ENCODE results near the gene STPG3. TPM values are rescaled to one million over a fixed set of nuclear protein-coding genes. Genes with fewer than 3 reads are reported as not detected.

Gene STPG3
- total RNA-seq, 1 donor from 2014 or later = 0.31 TPM

DNA sequence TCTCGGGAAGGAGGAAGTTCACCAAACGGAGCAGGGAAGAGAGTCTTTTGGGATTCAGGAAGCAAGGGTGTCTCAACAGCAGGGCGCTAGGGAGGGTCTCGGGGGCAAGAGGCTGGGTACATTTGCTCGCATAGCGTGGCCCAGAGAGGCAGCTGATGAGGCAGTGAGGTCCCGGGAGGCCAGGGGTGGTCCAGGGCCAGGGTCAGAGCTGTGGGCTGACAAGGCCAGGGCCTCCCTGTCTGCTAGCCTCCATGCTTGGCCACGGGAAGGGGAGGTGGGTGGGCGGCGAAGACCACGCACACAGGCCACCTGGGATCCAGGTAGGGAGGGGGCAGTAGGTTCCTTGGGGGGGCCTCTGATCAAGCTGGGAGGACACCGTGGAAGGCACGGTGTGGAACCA, 39.6 kb upstream of the STPG3 start:
- TF ChIP-seq, protein P1, sequence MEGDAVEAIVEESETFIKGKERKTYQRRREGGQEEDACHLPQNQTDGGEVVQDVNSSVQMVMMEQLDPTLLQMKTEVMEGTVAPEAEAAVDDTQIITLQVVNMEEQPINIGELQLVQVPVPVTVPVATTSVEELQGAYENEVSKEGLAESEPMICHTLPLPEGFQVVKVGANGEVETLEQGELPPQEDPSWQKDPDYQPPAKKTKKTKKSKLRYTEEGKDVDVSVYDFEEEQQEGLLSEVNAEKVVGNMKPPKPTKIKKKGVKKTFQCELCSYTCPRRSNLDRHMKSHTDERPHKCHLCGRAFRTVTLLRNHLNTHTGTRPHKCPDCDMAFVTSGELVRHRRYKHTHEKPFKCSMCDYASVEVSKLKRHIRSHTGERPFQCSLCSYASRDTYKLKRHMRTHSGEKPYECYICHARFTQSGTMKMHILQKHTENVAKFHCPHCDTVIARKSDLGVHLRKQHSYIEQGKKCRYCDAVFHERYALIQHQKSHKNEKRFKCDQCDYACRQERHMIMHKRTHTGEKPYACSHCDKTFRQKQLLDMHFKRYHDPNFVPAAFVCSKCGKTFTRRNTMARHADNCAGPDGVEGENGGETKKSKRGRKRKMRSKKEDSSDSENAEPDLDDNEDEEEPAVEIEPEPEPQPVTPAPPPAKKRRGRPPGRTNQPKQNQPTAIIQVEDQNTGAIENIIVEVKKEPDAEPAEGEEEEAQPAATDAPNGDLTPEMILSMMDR (conservative IDR thresholded peaks at IDR 0.05) = no peak
- no peak for DNase-seq (ENCODE audit: extremely low spot score, unreplicated experiment)
- Mint-ChIP-seq H3K4me1 (ENCODE audit: unreplicated experiment) (peaks cover 7% of the 10 kb centered on the region), H3K36me3 (peaks cover 6% of the 10 kb centered on the region), H3K4me3 (no peak overlapping the region), H3K27me3 (no peaks in the 10 kb centered on the region), H3K27ac (no peak overlapping the region), H3K9me3 (no peaks in the 10 kb centered on the region)

DNA sequence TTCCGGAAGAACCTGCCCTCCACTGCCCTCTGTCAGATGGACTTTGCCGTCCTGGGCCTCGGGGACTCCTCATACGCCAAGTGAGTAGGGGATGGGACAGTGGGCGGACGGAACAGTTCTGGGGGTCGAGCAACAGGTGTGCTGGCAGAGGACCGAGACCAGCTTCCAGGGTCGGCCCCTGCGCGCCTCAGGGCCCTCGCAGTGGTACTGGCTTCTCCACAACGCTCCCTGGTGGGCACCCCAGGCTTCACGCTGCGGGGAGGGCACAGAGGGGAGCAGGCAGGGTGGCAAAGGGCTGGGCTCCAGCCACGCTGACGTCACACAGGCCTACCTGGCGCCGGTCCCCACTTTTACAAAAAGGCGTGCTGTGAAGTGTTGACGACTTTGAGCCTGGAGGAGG, 38.6 kb upstream of the STPG3 start:
- Mint-ChIP-seq H3K27me3 (no peaks in the 10 kb centered on the region), H3K36me3 (peaks cover 2% of the 10 kb centered on the region), H3K9me3 (no peaks in the 10 kb centered on the region), H3K4me3 (no peak overlapping the region), H3K27ac (no peak overlapping the region), H3K4me1 (ENCODE audit: unreplicated experiment) (peaks cover 4% of the 10 kb centered on the region)
- no peak for DNase-seq (ENCODE audit: extremely low spot score, unreplicated experiment)
- TF ChIP-seq, protein P1 (conservative IDR thresholded peaks at IDR 0.05) = no peak

DNA sequence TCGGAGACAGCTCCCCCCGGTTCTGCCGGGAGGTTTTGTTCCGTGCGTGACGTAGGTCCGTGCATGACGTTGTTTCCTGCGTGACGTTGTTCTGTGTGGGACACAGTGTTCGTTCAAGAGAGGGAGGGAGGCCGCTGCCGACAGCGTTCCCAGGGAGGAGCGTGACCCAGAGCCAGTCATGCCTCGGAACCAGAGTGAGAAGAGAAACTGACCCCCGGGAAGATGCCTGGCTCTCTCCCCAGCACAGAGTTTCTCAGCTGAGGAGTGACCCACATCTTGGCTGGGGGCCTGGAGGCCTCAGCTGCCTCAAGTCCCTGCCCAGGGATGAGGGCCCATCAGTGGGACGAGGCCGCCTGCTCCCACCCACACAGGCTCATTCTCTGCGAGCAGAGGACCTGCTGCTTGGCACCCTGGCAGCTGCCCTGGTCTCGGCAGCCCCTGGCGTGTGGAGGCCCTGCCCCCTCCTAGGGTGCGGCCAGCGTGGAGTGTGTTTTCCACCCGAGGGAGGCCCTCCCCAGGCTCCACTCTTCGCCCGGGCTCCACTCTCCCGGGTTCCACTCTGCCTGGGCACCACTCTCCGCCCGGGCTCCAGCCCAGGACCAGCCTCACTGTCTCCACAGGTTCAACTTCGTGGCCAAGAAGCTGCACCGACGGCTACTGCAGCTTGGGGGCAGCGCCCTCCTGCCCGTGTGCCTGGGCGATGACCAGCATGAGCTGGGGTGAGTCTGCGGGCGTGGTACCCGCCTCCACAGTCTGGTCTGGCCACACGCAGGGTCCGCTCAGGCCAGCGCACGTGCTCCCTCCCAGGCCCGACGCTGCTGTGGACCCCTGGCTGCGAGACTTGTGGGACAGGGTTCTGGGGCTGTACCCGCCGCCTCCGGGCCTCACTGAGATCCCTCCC, 37.7 kb upstream of the STPG3 start:
- Mint-ChIP-seq H3K4me1 (ENCODE audit: unreplicated experiment) (peaks cover 3% of the 10 kb centered on the region), H3K9me3 (no peaks in the 10 kb centered on the region), H3K27ac (no peak overlapping the region), H3K4me3 (no peak overlapping the region), H3K27me3 (no peaks in the 10 kb centered on the region), H3K36me3 (no peaks in the 10 kb centered on the region)
- TF ChIP-seq, protein P1 (conservative IDR thresholded peaks at IDR 0.05) = no peak
- DNase-seq (ENCODE audit: extremely low spot score, unreplicated experiment) = no peak

GRCh38 chr9:137214620-137215019, 36.5 kb upstream of the STPG3 start:
- Mint-ChIP-seq H3K4me1 (ENCODE audit: unreplicated experiment) (peaks cover 3% of the 10 kb centered on the region), H3K36me3 (no peaks in the 10 kb centered on the region), H3K27ac (no peak overlapping the region), H3K27me3 (no peaks in the 10 kb centered on the region), H3K9me3 (no peaks in the 10 kb centered on the region), H3K4me3 (no peak overlapping the region)
- no peak for DNase-seq (ENCODE audit: extremely low spot score, unreplicated experiment)
- TF ChIP-seq, protein P1 (conservative IDR thresholded peaks at IDR 0.05) = no peak

DNA sequence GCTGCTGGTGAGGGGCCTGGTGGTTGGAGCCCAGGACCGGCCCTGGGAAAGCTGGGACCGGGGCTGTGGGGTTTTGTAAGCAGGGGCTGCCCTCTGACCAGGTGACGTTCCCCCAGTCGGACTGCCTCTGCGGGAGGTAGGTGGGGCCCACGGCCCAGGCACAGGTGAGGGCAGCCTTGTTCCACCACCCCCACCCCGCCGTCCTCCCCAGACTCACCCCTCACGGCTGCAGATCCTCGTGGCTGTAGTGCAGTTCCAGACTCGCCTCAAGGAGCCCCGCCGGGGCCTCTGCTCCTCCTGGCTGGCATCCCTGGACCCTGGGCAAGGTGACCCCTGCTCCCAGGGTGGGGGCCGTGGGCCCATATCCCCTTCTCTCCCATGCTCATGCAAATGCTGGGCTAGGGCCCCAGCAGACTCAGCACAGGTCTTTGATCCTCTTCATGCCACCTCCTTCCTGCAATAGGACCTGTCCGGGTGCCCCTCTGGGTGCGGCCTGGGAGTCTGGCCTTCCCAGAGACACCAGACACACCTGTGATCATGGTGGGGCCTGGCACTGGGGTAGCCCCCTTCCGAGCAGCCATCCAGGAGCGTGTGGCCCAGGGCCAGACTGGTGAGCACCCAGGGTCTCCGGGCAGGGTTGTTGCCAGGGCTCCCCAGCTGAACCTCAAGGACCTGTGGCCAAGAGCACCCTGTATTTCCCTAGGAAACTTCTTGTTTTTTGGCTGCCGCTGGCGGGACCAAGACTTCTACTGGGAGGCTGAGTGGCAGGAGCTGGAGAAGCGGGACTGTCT, 35.7 kb upstream of the STPG3 start:
- Mint-ChIP-seq H3K27me3 (no peaks in the 10 kb centered on the region), H3K4me3 (no peak overlapping the region), H3K36me3 (no peaks in the 10 kb centered on the region), H3K4me1 (ENCODE audit: unreplicated experiment) (peaks cover 3% of the 10 kb centered on the region), H3K27ac (no peak overlapping the region), H3K9me3 (no peaks in the 10 kb centered on the region)
- no peak for DNase-seq (ENCODE audit: extremely low spot score, unreplicated experiment)
- TF ChIP-seq, protein P1 (conservative IDR thresholded peaks at IDR 0.05) = no peak

All from type B pancreatic cell (in vitro differentiated cells).